ENCODE measurements around the gene TBL1XR1. TPM values are rescaled to one million over a fixed set of nuclear protein-coding genes. Genes with fewer than 3 reads are reported as not detected.
"Not testable (repeated sequence)": the region's sequence is repeated elsewhere in the genome, so short reads cannot be mapped to it uniquely, and the experiment has no call there.

Gene TBL1XR1
- total and polyA plus RNA-seq, 3 experiments from 2014 or later, result 36.3 to 193 (median 173) TPM

DNA sequence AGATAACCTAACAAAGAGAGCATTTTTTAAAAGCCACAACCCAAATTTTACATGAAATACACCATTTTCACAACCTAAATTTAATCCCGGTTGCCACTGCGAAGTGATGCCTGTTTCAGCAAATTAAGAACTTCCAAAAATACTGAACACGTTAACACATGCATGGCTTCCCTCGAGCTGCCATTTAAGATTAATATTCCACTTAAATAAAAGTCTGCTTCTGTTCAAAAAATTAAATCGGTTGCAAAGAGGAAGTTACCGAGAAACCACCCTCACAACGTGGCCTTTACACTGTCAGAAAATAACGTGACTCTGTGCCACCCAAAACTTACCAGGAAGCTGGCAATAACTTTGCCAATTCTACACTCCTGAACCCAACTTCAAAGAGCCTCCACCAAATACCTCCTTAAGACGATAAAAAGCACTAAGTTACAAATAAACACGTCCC, 1.2 kb downstream of the TBL1XR1 start:
- Mint-ChIP-seq H3K4me1 (peaks cover 60 to 73% (median 73%) of the 10 kb centered on the region in 3 donors), H3K27ac (peak overlapping the region; percentile 88 to 99 (median 98)), H3K4me3 (peak overlapping the region; percentile 92 to 99 (median 98)), H3K36me3 (peaks cover 0 to 21% (median 2%) of the 10 kb centered on the region in 3 donors), H3K27me3 (peaks cover 0 to 7% of the 10 kb centered on the region in 2 donors), H3K9me3 (peaks cover 0 to 1% (median 0%) of the 10 kb centered on the region in 5 donors)
- Histone ChIP-seq H3K27me3 (ENCODE audit: insufficient read depth, low read length, poor library complexity, severe bottlenecking) (no peaks in the 10 kb centered on the region), H3K36me3 (ENCODE audit: insufficient read depth, low read length) (no peaks in the 10 kb centered on the region), H3K27ac (ENCODE audit: low read depth, low read length) (peak overlapping the region; percentile 79), H3K4me1 (ENCODE audit: insufficient read depth, low read length) (peaks cover 59% of the 10 kb centered on the region), H3K9me3 (ENCODE audit: low read length) (no peaks in the 10 kb centered on the region), H3K4me3 (ENCODE audit: low read length) (peak overlapping the region; percentile 92)
- POLR2A ChIA-PET, result interaction anchor here (0.7 to 5.2 kb wide), 6 partner anchors 37 to 1189 kb away, joined by 3 to 213 read pairs (median 4); no protein-coding TSS in a partner anchor
- peak in 2 of 5 donors; percentile 53 to 60 for DNase-seq
- CTCF ChIA-PET, result interaction anchor here (0.7 to 2.8 kb wide), 13 partner anchors 39 to 468 kb away, joined by 3 to 16 read pairs (median 4); no protein-coding TSS in a partner anchor

DNA sequence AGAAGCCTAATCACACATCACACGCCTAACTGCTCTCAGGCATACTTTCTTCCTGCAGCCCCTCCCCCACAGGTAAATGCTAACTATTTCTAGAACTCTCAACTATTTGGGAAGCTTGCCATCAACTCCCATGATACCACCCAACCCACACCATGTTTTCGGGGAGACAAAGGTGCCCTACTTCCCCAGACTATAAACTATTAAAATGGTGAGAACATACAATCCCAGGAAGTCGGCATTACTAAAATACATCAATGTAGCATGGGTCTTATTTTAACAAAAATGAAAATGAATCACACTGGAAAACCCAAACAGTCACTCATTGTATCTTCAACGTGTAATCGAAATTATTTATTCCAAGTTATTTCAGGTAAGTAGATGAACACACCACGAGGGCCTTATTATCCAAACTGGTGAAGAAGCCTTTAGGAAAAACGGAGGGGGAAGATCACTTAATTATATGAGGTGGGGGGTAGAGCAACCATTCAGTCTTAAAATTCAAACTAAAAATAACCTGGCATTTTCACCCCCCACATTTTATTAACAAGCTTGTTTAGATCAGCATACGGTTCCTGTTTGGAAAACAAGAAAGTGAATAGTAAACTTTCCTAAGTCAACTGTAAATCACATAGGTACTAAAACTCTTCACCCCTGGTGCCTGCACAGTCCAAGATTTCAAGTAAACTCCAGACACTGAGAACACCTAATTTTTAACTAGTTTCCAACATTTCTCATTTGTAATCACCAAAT, 1.9 kb downstream of the TBL1XR1 start:
- ChIA-PET POLR2A (interaction anchor here (1.1 to 5.2 kb wide), 5 partner anchors 50 to 1190 kb away, joined by 4 to 213 read pairs (median 6); no protein-coding TSS in a partner anchor), CTCF (interaction anchor here (0.7 to 2.8 kb wide), 9 partner anchors 32 to 166 kb away, joined by 3 to 16 read pairs (median 6); no protein-coding TSS in a partner anchor)
- Mint-ChIP-seq H3K36me3 (peaks cover 0 to 21% (median 2%) of the 10 kb centered on the region in 3 donors), H3K9me3 (peaks cover 0 to 1% (median 0%) of the 10 kb centered on the region in 5 donors), H3K4me3 (peak overlapping the region; percentile 92 to 99 (median 98)), H3K4me1 (peaks cover 66 to 75% (median 75%) of the 10 kb centered on the region in 3 donors), H3K27ac (peak overlapping the region; percentile 88 to 99 (median 98)), H3K27me3 (peaks cover 0 to 7% of the 10 kb centered on the region in 2 donors)
- Histone ChIP-seq H3K9me3 (ENCODE audit: low read length) (no peaks in the 10 kb centered on the region), H3K4me1 (ENCODE audit: insufficient read depth, low read length) (peaks cover 63% of the 10 kb centered on the region), H3K36me3 (ENCODE audit: insufficient read depth, low read length) (no peaks in the 10 kb centered on the region), H3K27me3 (ENCODE audit: insufficient read depth, low read length, poor library complexity, severe bottlenecking) (no peaks in the 10 kb centered on the region), H3K4me3 (ENCODE audit: low read length) (peak overlapping the region; percentile 92), H3K27ac (ENCODE audit: low read depth, low read length) (peak overlapping the region; percentile 79)
- peak in 2 of 5 donors; percentile 7 to 45 for DNase-seq

DNA sequence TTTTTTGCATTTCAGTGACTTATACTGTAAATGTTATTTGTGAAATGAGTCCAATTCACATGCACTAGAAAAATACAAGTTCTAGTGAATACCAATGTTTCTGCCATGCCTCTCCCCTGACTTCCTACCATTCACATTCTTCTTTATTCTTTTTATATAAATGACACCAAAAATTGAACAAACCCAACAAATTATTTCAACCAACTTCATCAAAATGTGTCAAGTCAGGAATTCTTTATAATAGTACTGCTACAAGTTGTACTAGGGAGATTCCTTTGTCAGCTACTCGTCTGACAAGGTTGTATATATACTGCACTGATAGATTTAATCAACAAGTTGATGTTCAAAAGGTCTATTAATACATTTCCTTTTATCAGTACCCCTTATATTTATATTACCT, 3.0 kb downstream of the TBL1XR1 start:
- peaks cover 62 to 77% (median 75%) of the 10 kb centered on the region in 3 donors for H3K4me1 Mint-ChIP-seq
- ChIA-PET POLR2A (interaction anchor here (1.1 to 5.2 kb wide), 2 partner anchors 143 to 166 kb away, joined by 6 to 213 read pairs; no protein-coding TSS in a partner anchor), CTCF (interaction anchor here (1.2 to 2.7 kb wide), 3 partner anchors 31 to 166 kb away, joined by 3 to 13 read pairs (median 3); no protein-coding TSS in a partner anchor)
- peaks cover 0 to 21% (median 2%) of the 10 kb centered on the region in 3 donors for H3K36me3 Mint-ChIP-seq
- no peak for DNase-seq
- no peaks in the 10 kb centered on the region for H3K36me3 ChIP-seq (ENCODE audit: insufficient read depth, low read length)
- no peaks in the 10 kb centered on the region for H3K9me3 ChIP-seq (ENCODE audit: low read length)
- H3K27ac Mint-ChIP-seq, result peak overlapping the region; percentile 14 to 99 (median 77)
- H3K27ac ChIP-seq (ENCODE audit: low read depth, low read length), result no peak overlapping the region
- H3K27me3 Mint-ChIP-seq, result peaks cover 0 to 7% of the 10 kb centered on the region in 2 donors
- H3K4me3 Mint-ChIP-seq, result peak overlapping the region; percentile 92 to 99 (median 98)
- peaks cover 52% of the 10 kb centered on the region for H3K4me1 ChIP-seq (ENCODE audit: insufficient read depth, low read length)
- peak overlapping the region; percentile 92 for H3K4me3 ChIP-seq (ENCODE audit: low read length)
- peaks cover 0 to 1% (median 0%) of the 10 kb centered on the region in 5 donors for H3K9me3 Mint-ChIP-seq
- no peaks in the 10 kb centered on the region for H3K27me3 ChIP-seq (ENCODE audit: insufficient read depth, low read length, poor library complexity, severe bottlenecking)

DNA sequence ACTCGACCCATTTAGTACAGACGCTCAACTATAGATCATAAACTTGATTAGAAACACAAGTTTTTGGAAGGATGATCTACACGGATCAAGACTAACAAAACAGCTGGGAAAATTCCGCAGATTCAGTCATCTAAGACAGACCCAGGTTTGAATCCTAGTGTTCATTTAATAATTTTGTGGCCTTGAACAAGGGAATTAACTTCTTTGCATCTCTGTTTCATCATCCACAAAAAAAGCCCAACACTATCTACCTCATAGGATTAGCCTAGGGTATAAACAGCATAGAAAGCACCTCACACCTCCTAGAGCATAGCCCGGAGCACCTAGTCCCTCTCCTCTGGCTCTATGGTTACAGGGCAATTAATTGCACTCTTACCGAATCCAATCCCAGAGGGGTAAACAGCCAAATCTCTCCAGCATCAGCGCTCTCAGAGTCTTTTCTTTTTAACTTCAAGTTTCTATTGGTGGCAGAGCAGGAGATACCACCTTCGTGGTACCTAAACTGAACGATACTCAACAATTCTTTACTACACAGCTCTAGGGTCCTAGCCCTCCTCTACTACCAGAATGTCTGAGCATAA, 3.5 kb downstream of the TBL1XR1 start:
- peaks cover 0 to 1% (median 0%) of the 10 kb centered on the region in 5 donors for H3K9me3 Mint-ChIP-seq
- POLR2A ChIA-PET, result interaction anchor here (0.6 to 1.2 kb wide), 3 partner anchors 11 to 143 kb away, joined by 3 to 6 read pairs (median 4); no protein-coding TSS in a partner anchor
- Histone ChIP-seq H3K27me3 (ENCODE audit: insufficient read depth, low read length, poor library complexity, severe bottlenecking) (no peaks in the 10 kb centered on the region), H3K4me1 (ENCODE audit: insufficient read depth, low read length) (peaks cover 47% of the 10 kb centered on the region), H3K27ac (ENCODE audit: low read depth, low read length) (no peak overlapping the region), H3K36me3 (ENCODE audit: insufficient read depth, low read length) (no peaks in the 10 kb centered on the region), H3K9me3 (ENCODE audit: low read length) (no peaks in the 10 kb centered on the region), H3K4me3 (ENCODE audit: low read length) (peak overlapping the region; percentile 92)
- peak overlapping the region; percentile 43 to 99 (median 58) for H3K27ac Mint-ChIP-seq
- peak overlapping the region; percentile 92 to 99 (median 98) for H3K4me3 Mint-ChIP-seq
- H3K36me3 Mint-ChIP-seq, result peaks cover 0 to 21% (median 2%) of the 10 kb centered on the region in 3 donors
- CTCF ChIA-PET, result interaction anchor here (1.2 to 2.7 kb wide), 4 partner anchors 31 to 167 kb away, joined by 3 to 13 read pairs (median 3); no protein-coding TSS in a partner anchor
- peaks cover 57 to 72% (median 69%) of the 10 kb centered on the region in 3 donors for H3K4me1 Mint-ChIP-seq
- peaks cover 0 to 7% of the 10 kb centered on the region in 2 donors for H3K27me3 Mint-ChIP-seq
- DNase-seq, result no peak

DNA sequence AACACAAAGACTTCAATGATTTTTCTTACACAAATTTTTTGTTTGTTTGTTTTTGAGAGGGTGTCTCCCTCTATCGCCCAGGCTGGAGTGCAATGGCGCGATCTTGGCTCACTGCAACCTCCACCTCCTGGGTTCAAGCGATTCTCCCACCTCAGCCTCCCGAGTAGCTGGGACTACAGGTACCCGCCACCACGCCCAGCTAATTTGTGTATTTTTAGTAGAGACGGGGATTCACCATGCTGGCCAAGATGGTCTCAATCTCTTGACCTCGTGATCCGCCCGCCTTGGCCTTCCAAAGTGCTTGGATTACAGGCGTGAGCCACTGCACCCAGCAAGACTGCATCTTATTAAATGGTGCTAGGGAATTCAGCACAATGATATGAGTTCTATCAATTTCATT, 4.0 kb downstream of the TBL1XR1 start:
- H3K27ac ChIP-seq (ENCODE audit: low read depth, low read length); H3K27me3 ChIP-seq (ENCODE audit: insufficient read depth, low read length, poor library complexity, severe bottlenecking); H3K36me3 ChIP-seq (ENCODE audit: insufficient read depth, low read length); H3K9me3 ChIP-seq (ENCODE audit: low read length); H3K27me3 Mint-ChIP-seq; DNase-seq; H3K4me3 ChIP-seq (ENCODE audit: low read length); H3K9me3 Mint-ChIP-seq: not testable (repeated sequence)
- Mint-ChIP-seq H3K4me1 (peaks cover 54 to 72% (median 69%) of the 10 kb centered on the region in 3 donors), H3K4me3 (peak overlapping the region in 6 of 7 donors; percentile 92 to 99 (median 98)), H3K36me3 (peaks cover 0 to 21% (median 2%) of the 10 kb centered on the region in 3 donors), H3K27ac (peak overlapping the region in 5 of 8 donors; percentile 37 to 99 (median 52))
- H3K4me1 ChIP-seq (ENCODE audit: insufficient read depth, low read length), result peaks cover 42% of the 10 kb centered on the region
- ChIA-PET POLR2A (interaction anchor here (0.6 to 1.2 kb wide), 2 partner anchors 10 to 137 kb away, joined by 3 to 4 read pairs; no protein-coding TSS in a partner anchor), CTCF (interaction anchor here (1.2 kb wide), 1 partner anchor 167 kb away, joined by 3 read pairs; no protein-coding TSS in a partner anchor)

DNA sequence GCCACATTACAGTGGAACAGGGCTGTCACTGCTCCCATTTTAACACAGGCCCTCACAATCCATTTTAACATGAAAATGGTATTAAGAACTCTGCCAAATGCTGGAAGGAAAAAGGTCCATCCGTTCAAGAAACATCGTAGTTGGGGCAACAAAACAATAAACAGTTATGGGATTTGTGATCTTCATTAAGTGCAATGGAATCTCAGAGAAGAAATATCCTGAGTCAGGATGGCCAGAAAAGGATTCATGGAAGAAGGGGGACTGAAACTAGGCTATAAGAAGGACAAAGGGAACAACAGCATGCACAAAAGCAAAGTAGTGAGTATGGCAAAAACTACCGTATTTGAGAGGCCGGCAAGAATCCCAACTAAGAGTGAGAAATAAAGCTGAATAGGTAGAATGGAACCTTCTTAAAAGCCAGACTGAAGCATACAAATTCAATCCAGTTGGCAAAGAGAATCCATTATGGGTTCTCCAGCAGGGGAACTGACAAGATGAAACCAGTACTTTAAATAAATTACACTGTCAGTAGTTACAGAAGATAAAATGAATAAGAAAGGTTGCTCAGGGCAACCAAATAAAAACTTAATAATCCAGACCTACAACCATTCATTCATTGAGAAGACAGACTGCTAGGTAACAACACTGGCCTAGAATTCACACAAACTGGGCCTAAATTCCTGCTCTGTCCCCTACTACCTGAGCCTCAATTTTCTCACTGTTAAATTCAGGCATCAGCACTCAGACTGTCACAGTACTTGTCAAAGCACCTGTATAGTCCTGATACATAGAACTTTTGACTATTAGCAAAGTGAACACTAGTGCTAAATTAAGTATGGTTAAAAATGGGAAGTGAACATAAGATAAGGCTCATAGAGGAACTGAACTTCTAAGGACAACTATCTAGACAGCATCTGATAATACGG, 6.3 kb downstream of the TBL1XR1 start:
- ChIA-PET CTCF (no interaction called here), POLR2A (no interaction called here)
- Histone ChIP-seq H3K4me1 (ENCODE audit: insufficient read depth, low read length) (peaks cover 38% of the 10 kb centered on the region), H3K27ac (ENCODE audit: low read depth, low read length) (no peak overlapping the region), H3K36me3 (ENCODE audit: insufficient read depth, low read length) (no peaks in the 10 kb centered on the region), H3K4me3 (ENCODE audit: low read length) (no peak overlapping the region), H3K9me3 (ENCODE audit: low read length) (no peaks in the 10 kb centered on the region), H3K27me3 (ENCODE audit: insufficient read depth, low read length, poor library complexity, severe bottlenecking) (no peaks in the 10 kb centered on the region)
- peaks cover 0 to 3% of the 10 kb centered on the region in 2 donors for H3K27me3 Mint-ChIP-seq
- H3K27ac Mint-ChIP-seq, result peak overlapping the region in 7 of 8 donors; percentile 15 to 88 (median 58)
- H3K4me3 Mint-ChIP-seq, result peak overlapping the region; percentile 6 to 79 (median 38)
- H3K36me3 Mint-ChIP-seq, result peaks cover 0 to 16% (median 5%) of the 10 kb centered on the region in 3 donors
- peaks cover 59 to 84% (median 83%) of the 10 kb centered on the region in 3 donors for H3K4me1 Mint-ChIP-seq
- no peaks in the 10 kb centered on the region for H3K9me3 Mint-ChIP-seq
- no peak for DNase-seq
